Stimulated activated CD8-positive, alpha-beta memory T cell treated with anti-CD3 and anti-CD28 coated beads, Interleukin-4, amount 100 ng/mL, for 24 hours (primary cell): ENCODE data around the gene NOTO.
"Not testable (repeated sequence)": the region's sequence is repeated elsewhere in the genome, so short reads cannot be mapped to it uniquely, and the experiment has no call there.

Experiments
- DNase-seq: peaks from one replicate; pipeline ENCODE4 v3.0.0-alpha.2; 2020; ENCODE audit warnings: low read depth

Gene NOTO

GRCh38 chr2:73202156-73203054 is at the start of gene NOTO:
Gene NOTO (plus strand): TSS chr2:73202574. CDS start chr2:73202667, 93 bp downstream.
- no peak for DNase-seq

- DNase-seq = no peak
Observed at GRCh38 chr2:73156539-73157124, 45.7 kb upstream of the NOTO start.

GRCh38 chr2:73162856-73163391 is 39.5 kb upstream of the NOTO start:
- DNase-seq = no peak

- peak; percentile 47 for DNase-seq
Observed at GRCh38 chr2:73163483-73164367, 38.6 kb upstream of the NOTO start.

GRCh38 chr2:73165978-73166377 is 36.4 kb upstream of the NOTO start:
- not testable (repeated sequence) for DNase-seq

- not testable (repeated sequence) for DNase-seq
Observed at GRCh38 chr2:73166813-73167212, 35.6 kb upstream of the NOTO start.

GRCh38 chr2:73168348-73168747 is 34.0 kb upstream of the NOTO start:
- DNase-seq = not testable (repeated sequence)

GRCh38 chr2:73170341-73170740 is 32.0 kb upstream of the NOTO start:
- not testable (repeated sequence) for DNase-seq

- peak; percentile 43 for DNase-seq
Observed at GRCh38 chr2:73172963-73173362, 29.4 kb upstream of the NOTO start.

GRCh38 chr2:73173781-73174180 is 28.6 kb upstream of the NOTO start:
- DNase-seq = no peak

- DNase-seq = no peak
Observed at GRCh38 chr2:73174244-73174643, 28.1 kb upstream of the NOTO start.

- no peak for DNase-seq
Observed at GRCh38 chr2:73174941-73175662, 27.3 kb upstream of the NOTO start.

- DNase-seq = peak; percentile 66
Observed at GRCh38 chr2:73175663-73176204, 26.6 kb upstream of the NOTO start.

GRCh38 chr2:73176205-73176880 is 26.0 kb upstream of the NOTO start:
- DNase-seq = no peak

- peak; percentile 86 for DNase-seq
Observed at GRCh38 chr2:73176881-73177644, 25.3 kb upstream of the NOTO start.

GRCh38 chr2:73177645-73178255 is 24.6 kb upstream of the NOTO start:
- no peak for DNase-seq

- no peak for DNase-seq
Observed at GRCh38 chr2:73185965-73186364, 16.4 kb upstream of the NOTO start.

- no peak for DNase-seq
Observed at GRCh38 chr2:73187549-73187948, 14.8 kb upstream of the NOTO start.

GRCh38 chr2:73197579-73197978 is 4.8 kb upstream of the NOTO start:
- DNase-seq = no peak
